B cell (primary cell): Measurements from ENCODE around the gene TSSK2. TPM values are rescaled to one million over a fixed set of nuclear protein-coding genes. Genes with fewer than 3 reads are reported as not detected.

Experiments
- ATAC-seq: fragments of 200-7000 bp; cut with Tn5 transposase; one replicate; pipeline ENCODE4 v1.10.0; 2021; ENCODE audit warnings: low read depth, mild to moderate bottlenecking, moderate number of reproducible peaks, moderate library complexity
- CTCF ChIA-PET: fragments of 350-600 bp; sonication (Branson Sonifier 250); formaldehyde crosslinking; loops from one replicate; lab custom pipeline; 2021; ENCODE audit warnings: antibody characterized with exemption, inconsistent platforms; lab: Charles Lee
- POLR2A ChIA-PET: fragments of 350-600 bp; sonication (Branson Sonifier 250); formaldehyde crosslinking; loops from one replicate; lab custom pipeline; 2021; ENCODE audit warnings: antibody characterized with exemption; lab: Charles Lee
- DNase-seq: peaks from one replicate; pipeline ENCODE4 v3.0.0; 2013
- H2AFZ ChIP-seq: 2 replicates; pipeline ENCODE4 v1.6.1; 2012; ENCODE audit warnings: mild to moderate bottlenecking, low read depth, low read length; ENCODE audit not compliant: insufficient read depth, poor library complexity, severe bottlenecking
- H3K27ac ChIP-seq, 2 donors: 1 replicate in 1 of 2; 2 replicates in 1 of 2; pipeline ENCODE4 v1.5.1; 2012 to 2013; ENCODE audit warnings: low read length in 2 of 2, mild to moderate bottlenecking in 2 of 2, moderate library complexity in 1 of 2
- H3K27me3 ChIP-seq, 4 experiments: fragments of 200-600 bp in 1 of 4; sonication (generic) in 1 of 4; replicated peaks in 1 of 4; 1 replicate in 2 of 4; 2 replicates in 2 of 4; pipeline versions ENCODE4 v1.6.1 to v1.7.0; 2013 to 2016; ENCODE audit warnings: low read length in 3 of 4, mild to moderate bottlenecking in 2 of 4, mixed read lengths in 1 of 4, moderate library complexity in 1 of 4; ENCODE audit not compliant: insufficient read depth in 4 of 4, control insufficient read depth in 3 of 4; ENCODE audit errors: control extremely low read depth in 1 of 4
- H3K36me3 ChIP-seq, 2 experiments: replicated peaks in 1 of 2; 1 replicate in 1 of 2; 2 replicates in 1 of 2; pipeline versions ENCODE4 v1.6.1 to v1.7.1; 2013; ENCODE audit warnings: low read length in 1 of 2; ENCODE audit not compliant: insufficient read depth in 2 of 2, control insufficient read depth in 1 of 2; ENCODE audit errors: control extremely low read depth in 1 of 2, extremely low read depth in 1 of 2
- H3K4me1 ChIP-seq, 2 donors: fragments of 200-600 bp in 1 of 2; sonication (generic) in 1 of 2; 1 replicate in 1 of 2; 2 replicates in 1 of 2; pipeline versions ENCODE4 v1.5.1 to v1.6.1; 2013 to 2017; ENCODE audit warnings: low read length in 2 of 2; ENCODE audit not compliant: control insufficient read depth in 2 of 2, insufficient read depth in 2 of 2
- H3K4me2 ChIP-seq: replicated peaks from 2 replicates; pipeline ENCODE3; 2012; ENCODE audit warnings: mild to moderate bottlenecking, low read depth, low read length; ENCODE audit not compliant: poor library complexity, severe bottlenecking
- H3K4me3 ChIP-seq, 5 experiments: fragments of 200-600 bp in 1 of 5; sonication (generic) in 1 of 5; 1 replicate in 3 of 5; 2 replicates in 2 of 5; pipeline versions ENCODE4 v1.5.1 to v1.7.0; 2011 to 2016; ENCODE audit warnings: low read length in 4 of 5, mild to moderate bottlenecking in 4 of 5, low read depth in 2 of 5, control low read depth in 1 of 5, moderate library complexity in 1 of 5; ENCODE audit not compliant: insufficient read depth in 1 of 5; ENCODE audit errors: control extremely low read depth in 1 of 5, extremely low read depth in 1 of 5
- H3K79me2 ChIP-seq: fragments of 200-600 bp; sonication (generic); one replicate; pipeline ENCODE4 v1.6.0; 2016; ENCODE audit warnings: low read length; ENCODE audit not compliant: control insufficient read depth, insufficient read depth
- H3K9ac ChIP-seq: fragments of 200-600 bp; sonication (generic); 2 replicates; pipeline ENCODE4 v1.6.1; 2017; ENCODE audit warnings: mild to moderate bottlenecking, low read length, moderate library complexity
- H3K9me3 ChIP-seq, 3 donors: one replicate each; pipeline versions ENCODE4 v1.6.1 to v1.7.1; 2013; ENCODE audit warnings: low read length in 2 of 3; ENCODE audit not compliant: control insufficient read depth in 2 of 3, insufficient read depth in 1 of 3; ENCODE audit errors: control extremely low read depth in 1 of 3
- H4K20me1 ChIP-seq: 2 replicates; pipeline ENCODE4 v1.6.0; 2012; ENCODE audit warnings: mild to moderate bottlenecking, low read length; ENCODE audit not compliant: insufficient read depth, control insufficient read depth, poor library complexity, severe bottlenecking
- H3K27ac Mint-ChIP-seq: one replicate; pipeline ENCODE4 v1.8.0; 2021; ENCODE audit warnings: mixed read lengths
- H3K27me3 Mint-ChIP-seq: one replicate; pipeline ENCODE4 v1.8.0; 2021; ENCODE audit warnings: mixed read lengths
- H3K4me1 Mint-ChIP-seq: one replicate; pipeline ENCODE4 v1.8.0; 2021; ENCODE audit warnings: mixed read lengths
- H3K4me3 Mint-ChIP-seq: one replicate; pipeline ENCODE4 v1.8.0; 2021; ENCODE audit warnings: mixed read lengths
- H3K9me3 Mint-ChIP-seq: one replicate; pipeline ENCODE4 v1.8.0; 2022; ENCODE audit warnings: mixed read lengths; ENCODE audit not compliant: insufficient read depth
- CTCF ChIP-seq: fragments of 200-600 bp; IDR thresholded peaks from one replicate; pipeline ENCODE4 v1.8.0; 2022; ENCODE audit warnings: antibody characterized with exemption, mild to moderate bottlenecking
- EZH2 ChIP-seq: IDR thresholded peaks from 2 replicates; pipeline ENCODE4 v1.6.1; 2012; ENCODE audit warnings: borderline replicate concordance, low read depth, mild to moderate bottlenecking, moderate library complexity, low read length; ENCODE audit not compliant: insufficient read depth, poor library complexity, severe bottlenecking
- WGBS: methylation state at CpG from one replicate; pipeline ENCODE4 v1.1.5; 2013; ENCODE audit warnings: missing lambda C conversion rate; ENCODE audit not compliant: insufficient coverage; 5-methylcytosine and 5-hydroxymethylcytosine counted together
- intact Hi-C: fragments of 100-400 bp; cut with micrococcal nuclease; formaldehyde crosslinking; loops from one replicate; pipeline ENCODE4 v1.10.0; 2022
- polyA plus RNA-seq: library from polyadenylated mRNA; depleted of rRNA; stranded (reverse); fragments of >200 nt; gene quantifications from 2 replicates; pipeline ENCODE4 v1.2.3, GENCODE V29; 2012
- total RNA-seq, 2 donors: library from RNA; stranded (reverse); fragments of 120-200 nt in 1 of 2; gene quantifications; 1 replicate in 1 of 2; 2 replicates in 1 of 2; pipeline versions ENCODE4 v1.2.3 to v1.2.4, GENCODE V29; 2013 to 2022

The TSSK2 gene
- total and polyA plus RNA-seq, 2 donors (not counting 1 experiment from before 2014, with no cell fraction given) = 0.15 TPM; not detected in 1

DNA sequence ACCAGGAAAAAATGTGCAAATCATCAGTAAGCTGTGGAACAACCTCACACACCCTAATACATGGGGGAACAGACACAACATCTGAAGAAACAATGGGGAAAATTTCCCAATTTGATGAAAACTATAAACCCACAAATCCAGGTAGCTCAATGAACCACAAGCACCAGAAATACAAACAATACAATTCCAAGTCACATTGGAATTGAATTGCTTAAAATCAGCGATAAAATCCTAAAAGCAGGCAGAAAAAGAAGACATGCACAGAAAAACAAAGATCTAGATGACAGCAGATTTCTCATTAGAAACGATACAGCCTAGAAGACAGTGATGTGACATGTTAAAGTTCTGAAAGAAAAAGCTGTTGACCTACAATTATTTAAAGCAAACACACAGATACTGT lies 40.9 kb upstream of the TSSK2 start:
- peaks cover 43% of the 10 kb centered on the region for H4K20me1 ChIP-seq
- no peak overlapping the region for H3K27ac Mint-ChIP-seq

DNA sequence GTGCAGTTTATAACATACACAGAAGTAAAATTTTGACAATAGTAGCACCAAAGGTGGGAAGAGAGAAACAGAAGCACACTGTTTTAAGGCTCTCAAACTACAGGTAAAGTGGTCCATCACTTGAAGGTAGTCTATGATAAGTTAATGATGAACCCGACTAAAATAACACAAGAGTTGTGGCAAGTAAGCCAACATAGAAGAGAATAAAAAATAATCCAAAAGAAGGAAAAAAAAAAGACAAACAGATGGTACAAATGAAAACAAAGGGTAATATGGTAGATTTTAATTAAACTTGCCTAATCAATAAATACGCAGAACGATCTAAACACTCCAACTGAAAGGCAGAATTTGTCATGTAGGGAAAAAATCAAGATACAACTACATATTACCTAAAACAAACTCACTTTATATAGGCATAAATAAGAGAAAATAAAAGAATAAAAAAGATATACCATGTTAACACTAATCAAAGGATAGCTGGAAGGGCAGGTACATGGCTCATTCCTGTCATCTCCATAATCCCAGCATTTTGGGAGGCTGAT lies 40.5 kb upstream of the TSSK2 start:
- Histone ChIP-seq H3K4me1 (peaks cover 2 to 11% of the 10 kb centered on the region in 2 donors), H3K4me3 (no peak overlapping the region), H3K27ac (no peak overlapping the region), H3K27me3 (no peaks in the 10 kb centered on the region), H3K36me3 (peaks cover 3 to 21% of the 10 kb centered on the region in 2 experiments), H4K20me1 (peaks cover 40% of the 10 kb centered on the region), H2AFZ (no peak overlapping the region), H3K79me2 (peaks cover 65% of the 10 kb centered on the region), H3K4me2 (no peak overlapping the region), H3K9me3 (no peaks in the 10 kb centered on the region), H3K9ac (no peak overlapping the region)
- TF ChIP-seq EZH2 (no peak), CTCF (no peak)
- Mint-ChIP-seq H3K27ac (no peak overlapping the region), H3K4me1 (peaks cover 16% of the 10 kb centered on the region), H3K9me3 (no peaks in the 10 kb centered on the region), H3K27me3 (no peaks in the 10 kb centered on the region), H3K4me3 (no peak overlapping the region)
- intact Hi-C loops = no loop called here
- ATAC-seq = no peak
- ChIA-PET CTCF (no interaction called here), POLR2A (no interaction called here)
- no CpG with 5 or more reads among the region's 3 CpGs for WGBS
- no peak for DNase-seq

More for the DNA sequence above, 40.9 kb upstream of the TSSK2 start:
- Histone ChIP-seq H3K4me2 (no peak overlapping the region), H2AFZ (no peak overlapping the region), H3K36me3 (peaks cover 3 to 21% of the 10 kb centered on the region in 2 experiments), H3K4me1 (peaks cover 6 to 16% of the 10 kb centered on the region in 2 donors), H3K9me3 (no peaks in the 10 kb centered on the region), H3K4me3 (no peak overlapping the region), H3K27ac (no peak overlapping the region), H3K27me3 (no peaks in the 10 kb centered on the region), H3K9ac (no peak overlapping the region), H3K79me2 (peaks cover 67% of the 10 kb centered on the region)
- H3K27me3 Mint-ChIP-seq = no peaks in the 10 kb centered on the region
- intact Hi-C loops = no loop called here
- no peak for DNase-seq
- H3K4me1 Mint-ChIP-seq = peaks cover 21% of the 10 kb centered on the region
- TF ChIP-seq CTCF = no peak
- TF ChIP-seq EZH2 = no peak
- ATAC-seq = no peak
- no peak overlapping the region for H3K4me3 Mint-ChIP-seq
- WGBS = no CpG with 5 or more reads among the region's 2 CpGs
- CTCF ChIA-PET = no interaction called here
- no peaks in the 10 kb centered on the region for H3K9me3 Mint-ChIP-seq
- POLR2A ChIA-PET = no interaction called here
